Lower leg skin (tissue), 3 donors: Measurements from ENCODE around the gene TBX15.

Experiments
- POLR2A ChIP-seq, 2 donors: fragments of 450-650 bp; IDR thresholded peaks; one replicate each; pipeline ENCODE4 v1.6.1; 2016 to 2017; ENCODE audit warnings: antibody characterized with exemption in 2 of 2, mild to moderate bottlenecking in 1 of 2, moderate library complexity in 1 of 2
- TF ChIP-seq, protein P1 (sequence below), 3 donors: fragments of 450-650 bp; IDR thresholded peaks; one replicate each; pipeline ENCODE4 v1.5.1; 2016; ENCODE audit warnings: antibody characterized with exemption in 3 of 3, mild to moderate bottlenecking in 3 of 3, moderate library complexity in 2 of 3

DNA sequence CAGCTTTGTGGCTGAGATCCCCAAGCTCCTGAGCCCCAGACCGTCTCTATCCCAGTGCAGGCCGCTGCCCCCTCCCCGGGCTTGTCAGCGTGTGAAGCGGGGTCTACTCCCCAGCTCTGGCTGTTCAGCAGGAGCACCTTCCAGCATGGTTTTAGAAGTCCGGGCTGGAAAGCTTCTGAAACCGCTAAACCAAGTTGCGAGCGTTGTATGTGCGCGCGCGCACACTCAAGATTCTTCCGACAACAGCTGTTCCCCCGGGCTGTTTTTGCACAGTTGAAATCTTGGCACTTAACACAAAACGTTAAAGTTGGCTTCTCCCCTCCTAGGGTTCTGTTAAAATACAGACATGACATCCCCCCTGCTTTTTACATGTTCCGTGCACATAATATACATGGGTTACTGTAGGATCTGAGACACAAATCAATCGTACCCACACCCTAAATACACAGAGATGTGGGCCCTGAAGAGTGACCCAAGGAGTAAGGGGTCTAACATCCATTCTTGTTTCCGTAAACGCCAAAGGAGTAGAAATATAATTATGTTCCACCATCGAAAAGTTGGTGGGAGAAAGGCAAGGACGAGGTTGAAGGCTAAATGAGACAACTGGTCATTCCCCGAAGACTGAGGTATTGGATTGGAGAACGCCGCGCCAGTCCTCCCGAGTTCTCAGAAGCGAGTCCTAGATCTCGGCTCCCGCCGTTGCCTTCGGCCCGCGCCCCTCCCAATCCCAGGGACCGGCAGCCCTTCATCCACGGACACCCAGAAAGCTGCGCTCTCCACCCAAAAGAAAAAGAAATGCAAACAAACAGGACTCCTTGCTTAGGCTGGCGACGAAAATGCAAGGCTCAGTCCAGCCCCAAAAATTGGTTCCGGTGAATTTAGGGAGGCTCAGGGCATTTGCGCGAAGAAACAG lies 1.3 kb downstream of the TBX15 start:
- TF ChIP-seq POLR2A (IDR thresholded peaks at IDR 0.05): no peak
- TF ChIP-seq, protein P1, sequence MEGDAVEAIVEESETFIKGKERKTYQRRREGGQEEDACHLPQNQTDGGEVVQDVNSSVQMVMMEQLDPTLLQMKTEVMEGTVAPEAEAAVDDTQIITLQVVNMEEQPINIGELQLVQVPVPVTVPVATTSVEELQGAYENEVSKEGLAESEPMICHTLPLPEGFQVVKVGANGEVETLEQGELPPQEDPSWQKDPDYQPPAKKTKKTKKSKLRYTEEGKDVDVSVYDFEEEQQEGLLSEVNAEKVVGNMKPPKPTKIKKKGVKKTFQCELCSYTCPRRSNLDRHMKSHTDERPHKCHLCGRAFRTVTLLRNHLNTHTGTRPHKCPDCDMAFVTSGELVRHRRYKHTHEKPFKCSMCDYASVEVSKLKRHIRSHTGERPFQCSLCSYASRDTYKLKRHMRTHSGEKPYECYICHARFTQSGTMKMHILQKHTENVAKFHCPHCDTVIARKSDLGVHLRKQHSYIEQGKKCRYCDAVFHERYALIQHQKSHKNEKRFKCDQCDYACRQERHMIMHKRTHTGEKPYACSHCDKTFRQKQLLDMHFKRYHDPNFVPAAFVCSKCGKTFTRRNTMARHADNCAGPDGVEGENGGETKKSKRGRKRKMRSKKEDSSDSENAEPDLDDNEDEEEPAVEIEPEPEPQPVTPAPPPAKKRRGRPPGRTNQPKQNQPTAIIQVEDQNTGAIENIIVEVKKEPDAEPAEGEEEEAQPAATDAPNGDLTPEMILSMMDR (IDR thresholded peaks at IDR 0.05): no peak
